HepG2 (cell line): Measurements from ENCODE around the gene ARL8B. TPM values are rescaled to one million over a fixed set of nuclear protein-coding genes. Genes with fewer than 3 reads are reported as not detected.

Source experiments
- ATAC-seq: fragments of 200-7000 bp; cut with Tn5 transposase; 3 replicates; pipeline ENCODE4 v1.9.1; 2020; ENCODE audit warnings: mild to moderate bottlenecking, moderate library complexity
- BruUV-seq: library from RNA; stranded (reverse); fragments of 400-500 nt; replicated peaks from 2 replicates; lab custom pipeline; 2021; lab: Mats Ljungman, UMichigan
- CTCF ChIA-PET: fragments of 300-600 bp; formaldehyde crosslinking; extraction: SDS; loops from one replicate; lab custom pipeline; 2021; ENCODE audit warnings: low total read pairs, inconsistent platforms, low intra/inter-chr PET ratio; lab: Yijun Ruan, JAX
- POLR2A ChIA-PET: fragments of 350-600 bp; sonication (Branson Sonifier 250); formaldehyde crosslinking; loops from one replicate; lab custom pipeline; 2020; ENCODE audit warnings: antibody characterized with exemption, inconsistent platforms; lab: Yijun Ruan, JAX
- DNase-seq: peaks from one replicate; pipeline ENCODE4 v3.0.0-alpha.2; 2015; ENCODE audit warnings: low spot score
- FAIRE-seq: peaks from 3 replicates; lab custom pipeline; 2011; peaks lifted over from hg19 to GRCh38; lab: Jason Lieb, UNC
- H2AFZ ChIP-seq: one replicate; pipeline ENCODE4 v1.6.1; 2011; ENCODE audit warnings: low read length, inconsistent platforms
- H3K27ac ChIP-seq: fragments of 300-600 bp; 3 replicates; pipeline ENCODE4 v1.8.0; 2011; ENCODE audit warnings: mixed run types, mild to moderate bottlenecking, mixed read lengths, low read length, inconsistent platforms; ENCODE audit not compliant: insufficient read depth; ENCODE audit errors: extremely low read length
- H3K27me3 ChIP-seq, 2 experiments: fragments of 200-600 bp in 1 of 2; 2 replicates in 1 of 2; 3 replicates in 1 of 2; pipeline versions ENCODE4 v1.6.0 to v1.8.0; 2011; ENCODE audit warnings: low read length in 2 of 2, mild to moderate bottlenecking in 2 of 2, moderate library complexity in 2 of 2, inconsistent platforms in 1 of 2; ENCODE audit not compliant: insufficient read depth in 2 of 2, control insufficient read depth in 1 of 2
- H3K36me3 ChIP-seq, 2 experiments: fragments of 200-600 bp in 1 of 2; replicated peaks in 1 of 2; 2 replicates in 1 of 2; 3 replicates in 1 of 2; pipeline versions ENCODE4 v1.5.1 to v1.8.0; 2011; ENCODE audit warnings: low read length in 2 of 2, inconsistent platforms in 1 of 2; ENCODE audit not compliant: insufficient read depth in 2 of 2, control insufficient read depth in 1 of 2
- H3K4me1 ChIP-seq: 2 replicates; pipeline ENCODE4 v1.5.1; 2012; ENCODE audit warnings: low read length, inconsistent platforms; ENCODE audit not compliant: insufficient read depth
- H3K4me2 ChIP-seq: 2 replicates; pipeline ENCODE4 v1.6.0; 2011; ENCODE audit warnings: low read depth, low read length, inconsistent platforms
- H3K4me3 ChIP-seq, 3 experiments: fragments of 200-600 bp in 1 of 3; sonication (generic), shearing (Covaris generic) in 1 of 3; replicated peaks in 1 of 3; 2 replicates each; pipeline ENCODE4 v1.5.1; 2011 to 2016; ENCODE audit warnings: low read length in 3 of 3, inconsistent platforms in 2 of 3, low read depth in 2 of 3, mild to moderate bottlenecking in 2 of 3, control low read depth in 1 of 3, mixed read lengths in 1 of 3; ENCODE audit not compliant: insufficient read depth in 1 of 3
- H3K79me2 ChIP-seq: one replicate; pipeline ENCODE4 v1.6.1; 2011; ENCODE audit warnings: low read length, inconsistent platforms; ENCODE audit not compliant: insufficient read depth
- H3K9ac ChIP-seq: 2 replicates; pipeline ENCODE4 v1.6.0; 2011; ENCODE audit warnings: mild to moderate bottlenecking, low read depth, low read length, inconsistent platforms; ENCODE audit not compliant: insufficient read depth
- H3K9me3 ChIP-seq: 2 replicates; pipeline ENCODE4 v1.5.1; 2012; ENCODE audit warnings: mild to moderate bottlenecking, low read length
- H4K20me1 ChIP-seq: 2 replicates; pipeline ENCODE4 v1.6.0; 2011; ENCODE audit warnings: inconsistent platforms, mild to moderate bottlenecking, low read length, moderate library complexity; ENCODE audit not compliant: insufficient read depth
- ARNT2 ChIP-seq: sonication (generic); formaldehyde crosslinking; IDR thresholded peaks from 2 replicates; pipeline ENCODE4 v1.8.0; 2022; ENCODE audit warnings: mild to moderate bottlenecking, low read depth, missing genetic modification reagents, moderate library complexity
- DMAP1 ChIP-seq: IDR thresholded peaks from 2 replicates; pipeline ENCODE4 v1.6.1; 2016
- LBX2 ChIP-seq: sonication (generic); formaldehyde crosslinking; IDR thresholded peaks from 2 replicates; pipeline ENCODE4 v1.5.0; 2020; ENCODE audit warnings: missing genetic modification reagents, mild to moderate bottlenecking, borderline replicate concordance
- NFE2L2 ChIP-seq: fragments of 150-350 bp; IDR thresholded peaks from 2 replicates; pipeline ENCODE4 v1.6.1; 2014; ENCODE audit warnings: low read length
- POLR2A ChIP-seq, 2 experiments: IDR thresholded peaks; 2 replicates each; pipeline ENCODE4 v1.6.1; 2011; ENCODE audit warnings: low read depth in 2 of 2, low read length in 2 of 2, mild to moderate bottlenecking in 1 of 2, moderate library complexity in 1 of 2; ENCODE audit not compliant: insufficient read depth in 1 of 2
- POLR2AphosphoS5 ChIP-seq: IDR thresholded peaks from 2 replicates; pipeline ENCODE4 v1.6.1; 2012; ENCODE audit warnings: low read depth, low read length
- RBM22 ChIP-seq: fragments of 200-400 bp; formaldehyde crosslinking; optimal IDR thresholded peaks from 2 replicates; pipeline ENCODE3; 2017; ENCODE audit warnings: mild to moderate bottlenecking, low read length, moderate library complexity
- TCF7L2 ChIP-seq: IDR thresholded peaks from 2 replicates; pipeline ENCODE4 v1.6.1; 2011; ENCODE audit warnings: mild to moderate bottlenecking, low read depth, low read length, moderate library complexity
- ZBTB38 ChIP-seq: sonication (generic); formaldehyde crosslinking; IDR thresholded peaks from 2 replicates; pipeline ENCODE4 v1.5.1; 2020; ENCODE audit warnings: mild to moderate bottlenecking, missing genetic modification reagents
- ZFP90 ChIP-seq: sonication (generic); formaldehyde crosslinking; IDR thresholded peaks from 2 replicates; pipeline ENCODE4 v1.8.0; 2022; ENCODE audit warnings: missing genetic modification reagents, mild to moderate bottlenecking, inconsistent platforms, borderline replicate concordance
- ZMYM3 ChIP-seq: sonication (generic); formaldehyde crosslinking; IDR thresholded peaks from 2 replicates; pipeline ENCODE4 v1.5.1; 2020; ENCODE audit warnings: mild to moderate bottlenecking, missing genetic modification reagents
- ZNF629 ChIP-seq: sonication (generic); formaldehyde crosslinking; conservative IDR thresholded peaks from 2 replicates; pipeline ENCODE4 v1.5.0; 2020; ENCODE audit warnings: missing genetic modification reagents
- WGBS: methylation state at CpG from one replicate; pipeline ENCODE4 v1.1.6; 2017; ENCODE audit warnings: low lambda C conversion rate; 5-methylcytosine and 5-hydroxymethylcytosine counted together
- in situ Hi-C: cut with HindIII; loops from 2 replicates; pipeline ENCODE4 v1.10.0; 2017; ENCODE audit warnings: low pct_unique_long_range_greater_than_20kb; ENCODE audit not compliant: extremely low pct_ligation_motif_present
- intact Hi-C: fragments of 100-400 bp; cut with micrococcal nuclease; formaldehyde crosslinking; loops from one replicate; pipeline ENCODE4 v1.10.0; 2022; ENCODE audit not compliant: unreplicated experiment
- polyA plus RNA-seq, 8 experiments: library from polyadenylated mRNA; depleted of rRNA in 3 of 8; stranded (reverse) in 7 of 8; unstranded in 1 of 8; fragments of >200 nt; fragmentation: Illumina TruSeq in 4 of 8; extraction: Trizol in 4 of 8; gene quantifications; 2 replicates each; pipeline versions ENCODE4 v1.2.1 to v1.2.3, GENCODE V29; 2011 to 2016; ENCODE audit warnings: low read depth in 4 of 8, missing spikeins in 1 of 8, mixed read lengths in 1 of 8; ENCODE audit not compliant: insufficient read depth in 1 of 8
- total RNA-seq, 5 experiments: library from RNA; depleted of rRNA; stranded (reverse); fragments of >200 nt; fragmentation: Illumina TruSeq; extraction: Trizol; gene quantifications; 2 replicates each; pipeline ENCODE4 v1.2.3, GENCODE V29; 2016; ENCODE audit warnings: low read depth in 1 of 5
- TF ChIP-seq, protein P1 (sequence below): sonication (generic); formaldehyde crosslinking; IDR thresholded peaks from 2 replicates; pipeline ENCODE4 v1.4.0; 2020; ENCODE audit warnings: mild to moderate bottlenecking, missing genetic modification reagents, borderline replicate concordance

Gene ARL8B
- total and polyA plus RNA-seq, 2 of the 13 experiments (the other 11 are each of a cell fraction or from before 2014, with no cell fraction given) = 23.5 to 30.4 TPM

DNA sequence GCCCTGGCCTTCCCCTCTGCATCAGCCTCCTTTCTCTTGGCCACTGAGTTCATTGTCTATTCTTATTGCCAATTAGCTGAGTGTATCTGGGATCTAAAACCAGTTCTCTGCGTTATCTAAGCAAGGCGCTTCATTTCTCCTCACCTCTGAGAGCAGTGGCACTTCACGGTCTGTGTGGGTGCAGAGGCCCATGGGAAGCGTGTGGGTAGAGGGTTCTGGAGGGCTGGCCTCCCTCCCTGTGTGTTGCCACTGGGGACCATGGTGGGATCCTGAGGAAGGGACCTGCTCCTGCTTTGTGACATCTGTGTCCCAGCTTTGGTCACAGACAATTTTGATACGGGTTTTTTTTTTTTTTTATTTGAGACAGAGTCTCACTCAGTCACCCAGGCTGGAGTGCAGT is 98.1 kb downstream of the ARL8B start:
- H3K4me1 ChIP-seq = peaks cover 18% of the 10 kb centered on the region
- no peaks in the 10 kb centered on the region for H3K9me3 ChIP-seq
- intact Hi-C loops = no loop called here
- in situ Hi-C loops = no loop called here
- no peak for TF ChIP-seq DMAP1 (CRISPR knock-in tag)
- TF ChIP-seq RBM22 = peak; percentile 78
- CTCF ChIA-PET = no interaction called here
- H3K27ac ChIP-seq = no peak overlapping the region
- ATAC-seq (peak; percentile 47), DNase-seq (no peak), FAIRE-seq (no peak)
- 80% methylated on average over 5 of the region's 5 CpGs for WGBS
- no TSS peak for BruUV-seq
- no peak overlapping the region for H3K4me3 ChIP-seq
- POLR2A ChIA-PET = no interaction called here
- H3K27me3 ChIP-seq = no peaks in the 10 kb centered on the region
- no peak overlapping the region for H2AFZ ChIP-seq
- H3K4me2 ChIP-seq = no peak overlapping the region
- no peak overlapping the region for H3K9ac ChIP-seq
- H4K20me1 ChIP-seq = no peaks in the 10 kb centered on the region
- peaks cover 10 to 24% of the 10 kb centered on the region in 2 experiments; a peak in 4 of 5 replicates for H3K36me3 ChIP-seq
- H3K79me2 ChIP-seq = no peaks in the 10 kb centered on the region

DNA sequence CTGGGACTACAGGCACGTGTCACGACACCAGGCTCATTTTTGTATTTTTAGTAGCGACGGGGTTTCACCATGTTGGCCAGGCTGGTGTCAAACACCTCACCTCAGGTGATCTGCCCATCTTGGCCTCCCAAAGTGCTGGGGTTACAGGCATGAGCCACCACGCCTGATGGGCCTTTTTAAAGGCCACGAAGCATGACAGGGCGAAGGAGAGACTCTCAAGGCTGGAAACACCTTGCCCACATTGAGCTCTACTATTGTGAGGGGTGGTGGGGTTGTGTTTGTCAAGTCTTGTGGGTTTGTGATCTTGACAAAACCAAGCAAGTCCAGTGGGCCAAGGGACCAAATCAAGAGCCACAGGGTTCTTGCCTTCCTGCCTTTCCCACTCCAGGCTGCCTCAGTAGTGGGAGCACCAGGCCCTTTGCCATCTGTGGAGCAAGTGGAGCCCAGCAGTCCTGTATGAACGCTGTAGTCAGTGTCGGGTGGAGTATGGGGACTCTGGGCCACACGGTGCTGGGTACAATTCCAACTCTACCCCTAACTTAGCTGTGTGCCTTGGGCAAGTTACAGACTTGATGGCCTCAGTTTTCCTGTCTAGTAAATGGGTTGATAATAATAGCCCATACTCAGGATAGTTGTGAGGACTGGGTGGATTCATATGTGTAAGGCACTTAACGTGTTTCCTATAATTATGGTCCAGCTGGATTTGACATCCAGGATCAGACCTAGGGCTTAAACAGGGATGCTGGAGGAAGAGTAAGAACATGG is 98.8 kb downstream of the ARL8B start:
- Histone ChIP-seq H2AFZ (no peak overlapping the region), H4K20me1 (no peaks in the 10 kb centered on the region), H3K4me2 (no peak overlapping the region), H3K4me3 (no peak overlapping the region), H3K36me3 (peaks cover 9 to 18% of the 10 kb centered on the region in 2 experiments; a peak in 4 of 5 replicates), H3K27me3 (no peaks in the 10 kb centered on the region), H3K9ac (no peak overlapping the region), H3K79me2 (no peaks in the 10 kb centered on the region), H3K27ac (no peak overlapping the region), H3K9me3 (no peaks in the 10 kb centered on the region), H3K4me1 (peaks cover 18% of the 10 kb centered on the region)
- ChIA-PET POLR2A (no interaction called here), CTCF (no interaction called here)
- no TSS peak for BruUV-seq
- no peak for FAIRE-seq
- peak; percentile 46 for ATAC-seq
- in situ Hi-C loops (no loop called here), intact Hi-C loops (no loop called here)
- WGBS = 94% methylated on average over 8 of the region's 11 CpGs
- DNase-seq = no peak
- peak; percentile 92 for TF ChIP-seq ZNF629 (CRISPR knock-in tag)
- no peak for TF ChIP-seq ZFP90 (CRISPR knock-in tag)
- no peak for TF ChIP-seq ARNT2 (CRISPR knock-in tag)
- TF ChIP-seq, protein P1, sequence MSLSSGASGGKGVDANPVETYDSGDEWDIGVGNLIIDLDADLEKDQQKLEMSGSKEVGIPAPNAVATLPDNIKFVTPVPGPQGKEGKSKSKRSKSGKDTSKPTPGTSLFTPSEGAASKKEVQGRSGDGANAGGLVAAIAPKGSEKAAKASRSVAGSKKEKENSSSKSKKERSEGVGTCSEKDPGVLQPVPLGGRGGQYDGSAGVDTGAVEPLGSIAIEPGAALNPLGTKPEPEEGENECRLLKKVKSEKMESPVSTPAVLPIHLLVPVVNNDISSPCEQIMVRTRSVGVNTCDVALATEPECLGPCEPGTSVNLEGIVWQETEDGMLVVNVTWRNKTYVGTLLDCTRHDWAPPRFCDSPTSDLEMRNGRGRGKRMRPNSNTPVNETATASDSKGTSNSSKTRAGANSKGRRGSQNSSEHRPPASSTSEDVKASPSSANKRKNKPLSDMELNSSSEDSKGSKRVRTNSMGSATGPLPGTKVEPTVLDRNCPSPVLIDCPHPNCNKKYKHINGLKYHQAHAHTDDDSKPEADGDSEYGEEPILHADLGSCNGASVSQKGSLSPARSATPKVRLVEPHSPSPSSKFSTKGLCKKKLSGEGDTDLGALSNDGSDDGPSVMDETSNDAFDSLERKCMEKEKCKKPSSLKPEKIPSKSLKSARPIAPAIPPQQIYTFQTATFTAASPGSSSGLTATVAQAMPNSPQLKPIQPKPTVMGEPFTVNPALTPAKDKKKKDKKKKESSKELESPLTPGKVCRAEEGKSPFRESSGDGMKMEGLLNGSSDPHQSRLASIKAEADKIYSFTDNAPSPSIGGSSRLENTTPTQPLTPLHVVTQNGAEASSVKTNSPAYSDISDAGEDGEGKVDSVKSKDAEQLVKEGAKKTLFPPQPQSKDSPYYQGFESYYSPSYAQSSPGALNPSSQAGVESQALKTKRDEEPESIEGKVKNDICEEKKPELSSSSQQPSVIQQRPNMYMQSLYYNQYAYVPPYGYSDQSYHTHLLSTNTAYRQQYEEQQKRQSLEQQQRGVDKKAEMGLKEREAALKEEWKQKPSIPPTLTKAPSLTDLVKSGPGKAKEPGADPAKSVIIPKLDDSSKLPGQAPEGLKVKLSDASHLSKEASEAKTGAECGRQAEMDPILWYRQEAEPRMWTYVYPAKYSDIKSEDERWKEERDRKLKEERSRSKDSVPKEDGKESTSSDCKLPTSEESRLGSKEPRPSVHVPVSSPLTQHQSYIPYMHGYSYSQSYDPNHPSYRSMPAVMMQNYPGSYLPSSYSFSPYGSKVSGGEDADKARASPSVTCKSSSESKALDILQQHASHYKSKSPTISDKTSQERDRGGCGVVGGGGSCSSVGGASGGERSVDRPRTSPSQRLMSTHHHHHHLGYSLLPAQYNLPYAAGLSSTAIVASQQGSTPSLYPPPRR = no peak
- no peak for TF ChIP-seq TCF7L2
- no peak for TF ChIP-seq LBX2 (CRISPR knock-in tag)
- TF ChIP-seq POLR2AphosphoS5 = 0 out of 2 replicates have a peak, but pooled peaks have one; percentile 9
- no peak for TF ChIP-seq ZBTB38 (CRISPR knock-in tag)
- peak; percentile 35; the same call in 1 of the 2 replicates for TF ChIP-seq ZMYM3 (CRISPR knock-in tag)
- peak in 1 of 2 experiments; percentile 37; a peak in 1 of 4 replicates for TF ChIP-seq POLR2A (IDR thresholded peaks at IDR 0.05; ENCODE audit: insufficient read depth in 1 of 2, low read depth in 2 of 2, low read length in 2 of 2)
- no peak for TF ChIP-seq NFE2L2
